Karpas-422 (cell line): ENCODE results near the gene POLD2. TPM values are rescaled to one million over a fixed set of nuclear protein-coding genes. Genes with fewer than 3 reads are reported as not detected.

Source experiments
- DNase-seq: peaks from one replicate; pipeline ENCODE4 v3.0.0-alpha.2; 2015
- H2AFZ ChIP-seq: fragments of 200-600 bp; sonication (generic); 2 replicates; pipeline ENCODE4 v1.6.1; 2014; ENCODE audit warnings: antibody characterized with exemption, low read length, mixed read lengths
- H3K27ac ChIP-seq: fragments of 200-600 bp; sonication (generic); 2 replicates; pipeline ENCODE4 v1.5.1; 2014; ENCODE audit warnings: mild to moderate bottlenecking, low read length, moderate library complexity
- H3K27me3 ChIP-seq: fragments of 200-600 bp; sonication (generic); 2 replicates; pipeline ENCODE4 v1.6.1; 2014; ENCODE audit warnings: low read length, mixed read lengths
- H3K36me3 ChIP-seq: fragments of 200-600 bp; sonication (generic); 2 replicates; pipeline ENCODE4 v1.6.1; 2014; ENCODE audit warnings: low read length, mixed read lengths; ENCODE audit not compliant: insufficient read depth
- H3K4me1 ChIP-seq: fragments of 200-600 bp; sonication (generic); 2 replicates; pipeline ENCODE4 v1.6.1; 2014; ENCODE audit warnings: mild to moderate bottlenecking, low read length, mixed read lengths
- H3K4me2 ChIP-seq: fragments of 200-600 bp; sonication (generic); 2 replicates; pipeline ENCODE4 v1.6.1; 2014; ENCODE audit warnings: low read length, low read depth, mild to moderate bottlenecking; ENCODE audit not compliant: poor library complexity, severe bottlenecking
- H3K4me3 ChIP-seq: fragments of 200-600 bp; sonication (generic); 2 replicates; pipeline ENCODE4 v1.5.1; 2014; ENCODE audit warnings: mild to moderate bottlenecking, antibody characterized with exemption, low read length, mixed read lengths
- H3K79me2 ChIP-seq: fragments of 200-600 bp; sonication (generic); 2 replicates; pipeline ENCODE4 v1.6.1; 2014; ENCODE audit warnings: mild to moderate bottlenecking, low read length, mixed read lengths
- H3K9ac ChIP-seq: fragments of 200-600 bp; sonication (generic); 2 replicates; pipeline ENCODE4 v1.6.0; 2014; ENCODE audit warnings: low read length
- H3K9me2 ChIP-seq: fragments of 200-600 bp; sonication (generic), shearing (Covaris generic); replicated peaks from 2 replicates; pipeline ENCODE4 v1.6.0; 2014; ENCODE audit warnings: mild to moderate bottlenecking, low read length, moderate library complexity; ENCODE audit not compliant: insufficient read depth
- H3K9me3 ChIP-seq: fragments of 300-700, 200-600 bp; sonication (generic); 2 replicates; pipeline ENCODE4 v1.6.1; 2014; ENCODE audit warnings: low read length, mixed read lengths
- H4K20me1 ChIP-seq: fragments of 200-600 bp; sonication (generic); 2 replicates; pipeline ENCODE4 v1.6.1; 2014; ENCODE audit warnings: mild to moderate bottlenecking, antibody characterized with exemption, low read length, low read depth; ENCODE audit not compliant: insufficient read depth
- total RNA-seq: library from RNA; depleted of rRNA; stranded (reverse); fragments of >200 nt; shearing (Covaris generic); gene quantifications from 2 replicates; pipeline ENCODE4 v1.2.3, GENCODE V29; 2014; ENCODE audit warnings: low replicate concordance

POLD2 gene
- total RNA-seq, 1 experiment from 2014 or later = 165 TPM

DNA sequence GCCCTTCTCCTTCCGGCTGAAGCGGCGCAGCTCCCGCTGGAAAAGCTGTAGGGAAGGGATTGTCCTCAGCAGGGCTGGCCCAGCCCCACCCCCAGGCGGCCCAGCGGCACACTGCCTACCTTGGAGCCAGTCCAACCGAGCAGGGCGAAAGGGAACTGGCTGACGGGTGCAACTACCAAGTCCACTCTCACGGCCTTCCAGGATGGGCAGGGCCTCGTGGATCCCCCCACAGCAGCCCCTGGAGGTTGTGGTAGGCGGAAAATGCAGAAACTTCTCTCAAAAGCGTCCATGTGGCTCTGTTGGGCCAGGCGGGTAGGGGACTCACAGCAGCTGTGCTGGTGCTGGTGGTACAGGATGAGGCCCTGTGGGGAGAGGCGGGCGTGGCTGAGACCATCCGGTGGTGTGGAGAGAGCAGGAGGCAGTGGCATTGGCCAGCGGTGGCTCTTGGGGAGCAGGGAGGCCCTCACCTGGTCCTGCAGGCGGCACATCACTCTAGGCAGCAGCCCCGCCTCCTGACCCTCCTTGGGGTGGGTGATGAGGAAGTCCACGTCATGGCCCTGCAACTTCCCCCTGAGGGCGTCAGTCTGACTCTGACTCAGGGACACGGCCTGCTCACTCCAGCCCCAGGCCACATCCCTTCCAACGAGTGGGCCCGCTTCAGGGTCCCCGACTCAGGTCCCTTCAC lies 49.5 kb downstream of the POLD2 start:
- DNase-seq = peak; percentile 77
- Histone ChIP-seq H3K4me1 (peaks cover 36% of the 10 kb centered on the region), H3K4me3 (no peak overlapping the region), H3K9ac (no peak overlapping the region), H3K27me3 (no peaks in the 10 kb centered on the region), H3K9me2 (no peaks in the 10 kb centered on the region), H3K4me2 (no peak overlapping the region), H3K9me3 (no peaks in the 10 kb centered on the region), H2AFZ (no peak overlapping the region), H3K36me3 (peaks cover 17% of the 10 kb centered on the region), H4K20me1 (no peaks in the 10 kb centered on the region), H3K79me2 (no peaks in the 10 kb centered on the region), H3K27ac (no peak overlapping the region; the same call in 1 of the 2 replicates)

DNA sequence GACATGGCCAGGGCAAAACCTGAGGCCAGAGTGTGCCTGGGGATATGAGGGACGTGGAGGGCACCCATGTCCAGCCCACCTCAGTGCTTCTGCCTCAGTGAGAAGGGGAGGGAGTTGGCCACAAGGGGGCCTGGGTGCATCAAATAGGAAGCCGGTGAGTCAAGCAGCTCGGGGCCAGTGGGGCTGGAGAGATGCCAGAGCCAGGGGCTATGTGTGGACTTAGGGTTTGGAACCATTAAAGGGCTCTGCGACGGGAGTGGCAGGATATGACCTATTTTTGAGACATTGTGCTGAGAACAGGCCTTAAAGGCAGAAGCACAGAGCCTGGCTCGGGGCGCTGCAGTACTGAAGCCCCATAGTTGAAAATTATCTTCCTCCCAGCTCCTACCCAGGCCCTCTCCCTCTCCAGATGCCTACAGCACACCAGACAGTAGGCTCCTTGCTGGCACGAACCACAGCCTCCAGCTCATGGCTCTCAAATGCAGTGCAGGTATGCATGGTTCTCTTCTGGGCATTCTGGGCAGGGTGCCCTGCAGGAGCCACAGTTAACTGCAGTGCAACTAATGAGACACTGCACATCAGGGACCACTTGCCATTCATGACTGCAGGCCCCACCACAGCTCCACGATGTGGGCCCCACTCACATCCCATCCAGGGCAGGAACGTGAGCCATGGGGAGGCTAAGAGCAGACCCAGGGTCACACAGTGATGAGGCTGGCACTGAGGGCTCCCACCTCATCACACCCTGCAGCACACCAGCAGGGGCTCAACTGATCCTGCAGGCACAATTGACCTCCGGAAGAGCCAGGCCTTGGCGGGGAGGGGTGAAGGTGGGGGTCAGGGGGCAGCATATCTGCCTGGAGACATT lies 50.8 kb downstream of the POLD2 start:
- H3K9ac ChIP-seq = no peak overlapping the region
- peaks cover 5% of the 10 kb centered on the region; the same call in 1 of the 2 replicates for H3K36me3 ChIP-seq
- H3K27me3 ChIP-seq = no peaks in the 10 kb centered on the region
- no peaks in the 10 kb centered on the region for H3K79me2 ChIP-seq
- no peak overlapping the region for H2AFZ ChIP-seq
- H4K20me1 ChIP-seq = no peaks in the 10 kb centered on the region
- H3K4me3 ChIP-seq = no peak overlapping the region
- H3K9me2 ChIP-seq = no peaks in the 10 kb centered on the region
- H3K4me1 ChIP-seq = peaks cover 36% of the 10 kb centered on the region
- DNase-seq = peak; percentile 88
- H3K9me3 ChIP-seq = no peaks in the 10 kb centered on the region
- H3K4me2 ChIP-seq = no peak overlapping the region
- peak overlapping the region; percentile 77 for H3K27ac ChIP-seq

DNA sequence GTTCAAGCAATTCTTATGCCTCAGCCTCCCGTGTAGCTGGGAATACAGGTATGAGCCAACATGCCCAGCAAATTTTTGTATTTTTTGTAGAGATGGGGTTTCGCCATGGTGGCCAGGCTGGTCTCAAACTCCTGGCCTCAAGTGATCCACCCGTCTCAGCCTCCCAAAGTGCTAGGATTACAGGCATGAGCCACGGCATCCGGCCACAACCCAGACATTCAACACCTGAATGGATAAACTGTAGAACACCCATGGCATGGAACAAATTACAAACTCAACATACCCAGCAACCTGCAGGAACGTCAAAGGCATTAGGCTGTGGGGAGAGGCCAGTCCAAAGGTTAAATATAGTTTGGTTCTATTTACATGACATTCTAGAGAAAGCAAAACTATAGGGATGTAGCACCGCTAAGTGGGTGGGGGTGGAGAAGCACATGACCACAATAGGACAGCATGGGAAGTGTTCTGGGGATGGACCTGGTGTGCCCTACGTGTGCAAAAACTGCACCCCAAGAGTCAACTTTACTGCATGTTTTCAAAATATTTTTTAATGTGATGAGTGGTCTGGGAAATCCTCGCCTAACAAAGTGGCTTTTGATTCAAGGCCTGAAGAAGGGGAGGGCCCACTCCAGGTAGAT lies 51.5 kb downstream of the POLD2 start:
- Histone ChIP-seq H3K27me3 (no peaks in the 10 kb centered on the region), H3K4me1 (peaks cover 36% of the 10 kb centered on the region), H4K20me1 (no peaks in the 10 kb centered on the region), H3K9me3 (no peaks in the 10 kb centered on the region), H3K79me2 (no peaks in the 10 kb centered on the region), H3K27ac (peak overlapping the region; percentile 77), H3K9ac (no peak overlapping the region), H3K4me3 (no peak overlapping the region), H3K36me3 (peaks cover 4% of the 10 kb centered on the region; the same call in 1 of the 2 replicates), H3K4me2 (no peak overlapping the region), H2AFZ (no peak overlapping the region), H3K9me2 (no peaks in the 10 kb centered on the region)
- no peak for DNase-seq

- H3K4me1 ChIP-seq = peaks cover 47% of the 10 kb centered on the region
- no peak overlapping the region for H3K4me3 ChIP-seq
- no peaks in the 10 kb centered on the region for H3K36me3 ChIP-seq
- H2AFZ ChIP-seq = no peak overlapping the region
- no peaks in the 10 kb centered on the region for H4K20me1 ChIP-seq
- no peak overlapping the region for H3K4me2 ChIP-seq
- no peak overlapping the region for H3K9ac ChIP-seq
- no peaks in the 10 kb centered on the region for H3K27me3 ChIP-seq
- no peaks in the 10 kb centered on the region for H3K9me3 ChIP-seq
- H3K27ac ChIP-seq = peak overlapping the region; percentile 65
- no peaks in the 10 kb centered on the region for H3K9me2 ChIP-seq
- peak; percentile 53 for DNase-seq
- H3K79me2 ChIP-seq = no peaks in the 10 kb centered on the region
Observed at GRCh38 chr7:44068054-44068453, 55.3 kb downstream of the POLD2 start.

DNA sequence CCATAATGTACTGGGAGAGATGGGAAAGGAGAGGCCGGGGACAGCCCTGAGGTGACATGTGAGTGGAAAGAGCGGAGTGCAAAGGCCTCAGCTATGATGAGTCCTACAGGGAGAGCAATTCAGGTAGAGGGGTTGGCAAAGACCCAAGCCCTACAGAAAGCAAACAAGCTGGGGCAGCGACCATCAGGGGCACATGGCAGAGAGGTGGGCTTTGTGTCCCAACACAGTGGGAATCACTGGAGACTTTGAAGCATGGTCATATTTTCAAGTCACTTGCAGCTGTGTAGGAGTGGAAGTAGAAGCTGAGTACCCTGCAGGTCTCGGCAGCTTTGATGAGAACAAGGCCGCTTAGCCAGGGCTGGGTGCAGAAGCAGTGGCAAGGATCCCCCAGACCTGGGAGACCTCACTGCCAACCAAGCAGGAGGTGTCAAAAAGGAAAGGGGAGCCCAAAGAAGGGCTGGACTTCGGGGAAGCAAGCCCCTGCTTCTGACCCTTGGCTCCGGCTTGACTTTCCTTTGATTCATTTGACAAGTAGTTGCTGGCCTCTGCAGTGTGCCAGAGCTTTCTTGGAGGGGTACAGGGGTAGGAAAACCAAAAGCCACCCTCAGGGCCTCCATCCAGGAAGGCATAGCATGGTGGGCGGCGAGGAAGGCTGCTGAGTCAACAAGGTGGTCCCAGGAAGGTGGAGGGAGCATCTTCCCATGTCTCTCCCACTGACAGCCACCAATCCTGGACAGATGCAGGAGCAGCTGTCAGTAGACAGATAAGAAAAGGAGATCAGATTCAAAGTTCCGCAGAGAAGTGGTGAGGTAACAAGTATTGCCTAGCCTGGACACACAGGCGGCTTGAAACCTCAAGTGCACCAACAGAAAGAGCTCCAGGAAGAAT lies 56.0 kb downstream of the POLD2 start:
- DNase-seq = peak; percentile 63
- Histone ChIP-seq H3K27ac (peak overlapping the region; percentile 30), H3K4me1 (peaks cover 39% of the 10 kb centered on the region)

DNA sequence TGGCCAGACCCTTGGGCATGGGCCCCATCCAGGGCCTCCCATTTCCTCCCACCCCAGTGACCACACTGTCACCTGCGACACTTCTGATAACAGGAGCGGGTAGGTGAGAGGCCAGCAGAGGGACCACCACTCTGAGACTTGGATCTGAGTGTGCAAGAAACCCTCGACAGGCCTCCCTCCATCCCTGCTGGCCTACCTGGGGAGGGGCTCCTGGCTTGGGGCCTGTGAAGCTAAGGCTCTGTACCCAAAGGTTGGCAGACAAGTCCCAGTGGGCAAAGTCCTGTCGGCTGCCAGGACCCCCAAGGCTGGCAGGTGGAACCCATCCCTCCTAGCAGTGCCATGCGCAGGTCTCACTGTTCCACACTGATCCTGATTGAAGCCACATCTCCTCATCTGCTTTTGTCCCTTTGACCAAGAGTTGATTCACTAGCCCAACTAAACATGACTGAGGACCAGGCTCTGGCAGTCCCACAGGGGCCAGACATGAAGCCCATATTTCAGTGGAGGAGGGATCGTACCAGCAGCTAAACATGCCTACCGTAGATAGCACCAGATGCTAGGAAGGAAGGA lies 56.8 kb downstream of the POLD2 start:
- H3K4me2 ChIP-seq = no peak overlapping the region
- no peaks in the 10 kb centered on the region for H3K79me2 ChIP-seq
- peak overlapping the region; percentile 30 for H3K27ac ChIP-seq
- no peaks in the 10 kb centered on the region for H3K9me3 ChIP-seq
- H3K9ac ChIP-seq = no peak overlapping the region
- DNase-seq = peak; percentile 60
- H3K9me2 ChIP-seq = no peaks in the 10 kb centered on the region
- H3K27me3 ChIP-seq = no peaks in the 10 kb centered on the region
- H3K4me1 ChIP-seq = peaks cover 32% of the 10 kb centered on the region
- no peak overlapping the region for H2AFZ ChIP-seq
- no peaks in the 10 kb centered on the region for H4K20me1 ChIP-seq
- H3K4me3 ChIP-seq = no peak overlapping the region
- H3K36me3 ChIP-seq = peaks cover 14% of the 10 kb centered on the region

More for the DNA sequence above, 56.0 kb downstream of the POLD2 start:
- Histone ChIP-seq H3K9me2 (no peaks in the 10 kb centered on the region), H3K4me2 (no peak overlapping the region), H3K9ac (no peak overlapping the region), H3K36me3 (peaks cover 6% of the 10 kb centered on the region; the same call in 1 of the 2 replicates), H4K20me1 (no peaks in the 10 kb centered on the region), H3K27me3 (no peaks in the 10 kb centered on the region), H3K9me3 (no peaks in the 10 kb centered on the region), H3K79me2 (no peaks in the 10 kb centered on the region), H3K4me3 (no peak overlapping the region), H2AFZ (no peak overlapping the region)

GRCh38 chr7:44066111-44066460 lies 57.3 kb downstream of the POLD2 start:
- H3K27me3 ChIP-seq = no peaks in the 10 kb centered on the region
- H3K9ac ChIP-seq = no peak overlapping the region
- no peak overlapping the region for H3K4me3 ChIP-seq
- no peaks in the 10 kb centered on the region for H3K9me3 ChIP-seq
- H4K20me1 ChIP-seq = no peaks in the 10 kb centered on the region
- peaks cover 27% of the 10 kb centered on the region for H3K4me1 ChIP-seq
- H3K27ac ChIP-seq = peak overlapping the region; percentile 30
- no peak overlapping the region for H3K4me2 ChIP-seq
- peaks cover 18% of the 10 kb centered on the region for H3K36me3 ChIP-seq
- no peaks in the 10 kb centered on the region for H3K9me2 ChIP-seq
- DNase-seq = peak; percentile 50
- H3K79me2 ChIP-seq = no peaks in the 10 kb centered on the region
- no peak overlapping the region for H2AFZ ChIP-seq
